Suprapubic skin (tissue), 4 donors: ENCODE results near the gene AKR1A1. TPM values are rescaled to one million over a fixed set of nuclear protein-coding genes. Genes with fewer than 3 reads are reported as not detected.

ENCODE experiments used
- DNase-seq, 2 donors: peaks; one replicate each; pipeline ENCODE4 v3.0.0-alpha.2; 2019; ENCODE audit warnings: low spot score in 2 of 2
- H3K27ac ChIP-seq: fragments of 200-600 bp; sonication (generic); one replicate; pipeline ENCODE4 v1.5.1; 2019
- H3K27me3 ChIP-seq: fragments of 200-600 bp; sonication (generic); one replicate; pipeline ENCODE4 v1.5.1; 2019
- H3K36me3 ChIP-seq: fragments of 200-600 bp; sonication (generic); one replicate; pipeline ENCODE4 v1.5.1; 2019
- H3K4me1 ChIP-seq: fragments of 200-600 bp; sonication (generic); one replicate; pipeline ENCODE4 v1.5.1; 2019
- H3K4me3 ChIP-seq: fragments of 200-600 bp; sonication (generic); one replicate; pipeline ENCODE4 v1.5.1; 2019; ENCODE audit warnings: mild to moderate bottlenecking
- H3K9me3 ChIP-seq: fragments of 200-600 bp; sonication (generic); one replicate; pipeline ENCODE4 v1.5.1; 2019
- EP300 ChIP-seq: sonication (generic); formaldehyde crosslinking; IDR thresholded peaks from one replicate; pipeline ENCODE4 v1.6.1; 2017; ENCODE audit warnings: antibody characterized with exemption
- POLR2A ChIP-seq, 2 donors: fragments of 450-650 bp; IDR thresholded peaks; one replicate each; pipeline ENCODE4 v1.6.1; 2017; ENCODE audit warnings: antibody characterized with exemption in 2 of 2, mild to moderate bottlenecking in 2 of 2, moderate library complexity in 2 of 2
- POLR2AphosphoS5 ChIP-seq, 3 donors: sonication (generic); formaldehyde crosslinking; IDR thresholded peaks; one replicate each; pipeline ENCODE4 v1.6.1; 2017; ENCODE audit warnings: antibody characterized with exemption in 3 of 3
- WGBS: methylation state at CpG from one replicate; pipeline ENCODE4 v1.1.5; 2018; 5-methylcytosine and 5-hydroxymethylcytosine counted together
- total RNA-seq, 4 donors: library from RNA; depleted of rRNA; stranded (reverse); fragments of >200 nt; gene quantifications; one replicate each; pipeline ENCODE4 v1.1.0, GENCODE V29; 2016
- TF ChIP-seq, protein P1 (sequence below), 2 donors: fragments of 200-600 bp in 1 of 2; fragments of 450-650 bp in 1 of 2; sonication (generic) in 1 of 2; IDR thresholded peaks; one replicate each; pipeline ENCODE4 v1.5.1; 2016 to 2019; ENCODE audit warnings: antibody characterized with exemption in 2 of 2, mild to moderate bottlenecking in 1 of 2, moderate library complexity in 1 of 2

Gene AKR1A1
- total RNA-seq, 4 donors from 2014 or later: 60.1 to 87.1 (median 82.8) TPM

DNA sequence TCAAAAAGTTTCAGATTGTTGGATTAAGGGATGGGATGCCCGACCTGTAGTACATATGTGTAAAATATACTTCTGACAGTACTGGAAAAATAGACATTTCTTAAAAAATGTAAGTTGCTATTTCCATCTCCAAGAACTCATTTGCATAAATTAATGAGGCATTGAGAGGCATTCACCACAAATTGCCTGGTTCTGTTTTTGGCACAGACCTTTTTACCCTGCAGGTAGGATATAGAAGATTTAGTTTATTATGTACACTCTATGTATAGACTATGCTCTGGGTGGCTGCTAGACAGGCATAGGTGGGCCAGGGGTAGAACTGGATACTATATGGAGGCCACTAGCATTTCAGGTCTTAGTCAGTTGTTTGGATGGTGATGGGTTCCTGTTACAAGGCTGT lies 65.3 kb downstream of the AKR1A1 start:
- H3K4me1 ChIP-seq: peaks cover 7% of the 10 kb centered on the region
- peaks cover 62% of the 10 kb centered on the region for H3K36me3 ChIP-seq
- WGBS: 94% methylated on average over 1 of the region's 1 CpG
- TF ChIP-seq POLR2AphosphoS5 (IDR thresholded peaks at IDR 0.05) (no peak), POLR2A (IDR thresholded peaks at IDR 0.05) (no peak), EP300 (no peak)
- TF ChIP-seq, protein P1, sequence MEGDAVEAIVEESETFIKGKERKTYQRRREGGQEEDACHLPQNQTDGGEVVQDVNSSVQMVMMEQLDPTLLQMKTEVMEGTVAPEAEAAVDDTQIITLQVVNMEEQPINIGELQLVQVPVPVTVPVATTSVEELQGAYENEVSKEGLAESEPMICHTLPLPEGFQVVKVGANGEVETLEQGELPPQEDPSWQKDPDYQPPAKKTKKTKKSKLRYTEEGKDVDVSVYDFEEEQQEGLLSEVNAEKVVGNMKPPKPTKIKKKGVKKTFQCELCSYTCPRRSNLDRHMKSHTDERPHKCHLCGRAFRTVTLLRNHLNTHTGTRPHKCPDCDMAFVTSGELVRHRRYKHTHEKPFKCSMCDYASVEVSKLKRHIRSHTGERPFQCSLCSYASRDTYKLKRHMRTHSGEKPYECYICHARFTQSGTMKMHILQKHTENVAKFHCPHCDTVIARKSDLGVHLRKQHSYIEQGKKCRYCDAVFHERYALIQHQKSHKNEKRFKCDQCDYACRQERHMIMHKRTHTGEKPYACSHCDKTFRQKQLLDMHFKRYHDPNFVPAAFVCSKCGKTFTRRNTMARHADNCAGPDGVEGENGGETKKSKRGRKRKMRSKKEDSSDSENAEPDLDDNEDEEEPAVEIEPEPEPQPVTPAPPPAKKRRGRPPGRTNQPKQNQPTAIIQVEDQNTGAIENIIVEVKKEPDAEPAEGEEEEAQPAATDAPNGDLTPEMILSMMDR (IDR thresholded peaks at IDR 0.05): no peak
- H3K4me3 ChIP-seq: no peak overlapping the region
- DNase-seq: no peak
- H3K27me3 ChIP-seq: no peaks in the 10 kb centered on the region
- no peaks in the 10 kb centered on the region for H3K9me3 ChIP-seq
- H3K27ac ChIP-seq: no peak overlapping the region

DNA sequence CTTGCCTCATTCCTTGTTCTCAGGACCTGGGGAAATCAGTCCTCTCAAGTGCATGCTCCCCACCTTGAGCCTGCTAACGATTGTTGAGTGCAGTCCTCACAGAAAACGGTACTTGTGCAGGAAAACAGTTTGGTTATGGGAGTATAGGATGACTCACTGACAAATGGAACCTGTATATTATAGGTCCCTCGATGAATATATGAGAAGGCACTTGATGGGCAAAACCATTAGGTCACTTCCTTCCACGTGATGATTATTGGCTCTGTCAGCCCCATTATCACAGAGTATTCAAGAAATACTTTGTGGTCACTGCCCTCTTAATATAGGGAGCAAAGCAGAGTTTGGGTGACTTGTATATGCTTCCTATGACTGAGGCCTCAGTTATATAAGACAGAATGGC lies 67.0 kb downstream of the AKR1A1 start:
- DNase-seq: no peak
- Histone ChIP-seq H3K9me3 (no peaks in the 10 kb centered on the region), H3K27ac (no peak overlapping the region), H3K27me3 (no peaks in the 10 kb centered on the region), H3K4me3 (no peak overlapping the region), H3K36me3 (peaks cover 62% of the 10 kb centered on the region), H3K4me1 (peaks cover 17% of the 10 kb centered on the region)
- no peak for TF ChIP-seq POLR2AphosphoS5 (IDR thresholded peaks at IDR 0.05)
- TF ChIP-seq EP300: no peak
- no peak for TF ChIP-seq POLR2A (IDR thresholded peaks at IDR 0.05)
- TF ChIP-seq, protein P1 (IDR thresholded peaks at IDR 0.05): no peak
- 68% methylated on average over 4 of the region's 4 CpGs for WGBS

DNA sequence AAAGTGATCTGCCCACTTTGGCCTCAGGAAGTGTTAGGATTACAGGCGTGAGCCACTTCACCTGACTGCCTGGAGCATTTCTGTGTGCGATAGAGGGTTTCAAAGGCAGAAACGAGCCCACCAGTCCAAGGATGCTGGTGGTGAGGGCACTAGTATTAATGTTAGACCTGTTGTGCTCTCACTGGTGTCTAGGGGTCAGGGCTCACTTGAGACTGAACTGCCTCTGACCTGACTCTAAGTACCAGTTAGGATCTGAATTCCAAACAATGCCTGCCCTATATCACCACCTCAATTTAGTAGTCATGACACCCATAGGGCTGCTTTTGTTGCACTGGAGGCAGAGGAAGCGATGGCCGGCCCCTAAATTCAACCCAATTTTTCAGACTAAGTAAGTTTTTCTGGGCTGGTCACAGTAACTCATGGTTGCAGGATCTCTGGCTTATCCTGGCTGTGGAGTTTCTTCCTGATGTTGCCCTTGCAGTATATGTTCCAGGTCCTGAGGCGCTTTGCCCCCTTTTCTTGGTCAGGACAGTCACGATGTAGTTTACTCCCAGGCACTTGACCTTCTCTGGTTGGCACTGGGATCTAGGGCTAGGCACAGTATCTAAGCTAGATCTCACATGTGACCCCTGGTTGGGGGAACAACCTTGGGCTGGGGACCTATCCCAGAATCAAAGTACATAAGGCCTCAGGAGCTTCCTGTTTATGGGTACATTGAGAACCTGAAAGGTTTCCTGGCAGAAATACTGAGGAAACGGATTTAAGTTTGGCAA lies 68.7 kb downstream of the AKR1A1 start:
- no peaks in the 10 kb centered on the region for H3K9me3 ChIP-seq
- no peak for DNase-seq
- TF ChIP-seq POLR2AphosphoS5 (IDR thresholded peaks at IDR 0.05) (no peak), EP300 (no peak), POLR2A (IDR thresholded peaks at IDR 0.05) (no peak)
- TF ChIP-seq, protein P1 (IDR thresholded peaks at IDR 0.05): no peak
- peak overlapping the region; percentile 70 for H3K27ac ChIP-seq
- H3K4me1 ChIP-seq: peaks cover 25% of the 10 kb centered on the region
- no peak overlapping the region for H3K4me3 ChIP-seq
- H3K27me3 ChIP-seq: no peaks in the 10 kb centered on the region
- 67% methylated on average over 8 of the region's 8 CpGs for WGBS
- H3K36me3 ChIP-seq: peaks cover 55% of the 10 kb centered on the region

Other genes starting within 250 kb of the AKR1A1 start
- gene HPDL, start 223.9 kb upstream of the AKR1A1 start, total RNA-seq: 1 to 10 TPM in 3 of 4 donors, not detected in 1; 1.1 to 3.3 (median 2.7) TPM
- gene TOE1, start 210.7 kb upstream of the AKR1A1 start, total RNA-seq: 1 to 10 TPM; 5.5 to 8.5 (median 8.5) TPM
- 10 to 100 TPM; 22.1 to 38.2 (median 30.7) TPM for gene MUTYH, start 210.4 kb upstream of the AKR1A1 start, total RNA-seq
- gene TESK2, start 59.7 kb upstream of the AKR1A1 start, total RNA-seq: 10 to 100 TPM; 16.0 to 28.9 (median 22.8) TPM
- 1 to 10 TPM in 1 of 4 donors, under 1 TPM in 3; 0.64 to 1.3 (median 0.83) TPM for gene CCDC163, start 50.8 kb upstream of the AKR1A1 start, total RNA-seq
- gene MMACHC, start 50.5 kb upstream of the AKR1A1 start, total RNA-seq: 1 to 10 TPM; 2.3 to 4.2 (median 3.1) TPM
- 100 to 1,000 TPM; 134 to 365 (median 296) TPM for gene PRDX1, start 28.9 kb upstream of the AKR1A1 start, total RNA-seq
- gene NASP, start 33.2 kb downstream of the AKR1A1 start, total RNA-seq: 10 to 100 TPM; 44.2 to 79.3 (median 55.9) TPM
- gene CCDC17, start 73.2 kb downstream of the AKR1A1 start, total RNA-seq: 1 to 10 TPM; 3.2 to 6.5 (median 4.0) TPM
- gene GPBP1L1, start 135.7 kb downstream of the AKR1A1 start, total RNA-seq: 100 to 1,000 TPM; 121 to 219 (median 131) TPM
- 10 to 100 TPM; 13.8 to 27.7 (median 19.3) TPM for gene TMEM69, start 137.4 kb downstream of the AKR1A1 start, total RNA-seq
- gene IPP, start 199.8 kb downstream of the AKR1A1 start, total RNA-seq: 10 to 100 TPM in 3 of 4 donors, 1 to 10 TPM in 1; 7.0 to 11.8 (median 11.3) TPM